ENCODE measurements around the gene NR1H2.

DNA sequence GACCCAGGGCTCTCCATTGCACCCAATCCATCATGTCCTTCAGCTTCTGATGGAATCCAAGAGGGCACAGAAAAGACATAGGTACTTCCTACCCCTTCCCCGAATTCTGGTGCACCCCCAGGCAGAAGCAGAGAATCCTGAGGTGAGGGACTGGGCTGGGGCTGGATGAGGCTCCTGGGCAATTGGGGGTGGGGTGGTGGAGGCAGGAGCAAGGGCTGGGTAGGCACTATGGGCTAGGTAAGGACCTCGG lies 44.3 kb upstream of the NR1H2 start:
- no peak for TF ChIP-seq CTCF (conservative IDR thresholded peaks at IDR 0.05; ENCODE audit: low read depth in 2 of 2)
- no peak for TF ChIP-seq CREB1 (CRISPR knock-in tag; IDR thresholded peaks at IDR 0.05; ENCODE audit: low read depth)
- TF ChIP-seq EZH2phosphoT487 (IDR thresholded peaks at IDR 0.05; ENCODE audit: unreplicated experiment), result no peak
- no peak for TF ChIP-seq EZH2 (IDR thresholded peaks at IDR 0.05; ENCODE audit: low read depth, unreplicated experiment)
- TF ChIP-seq JUNB (IDR thresholded peaks at IDR 0.05; ENCODE audit: unreplicated experiment), result no peak
- no peak for TF ChIP-seq POLR2AphosphoS5 (IDR thresholded peaks at IDR 0.05; ENCODE audit: low read depth)
- TF ChIP-seq REST (IDR thresholded peaks at IDR 0.05; ENCODE audit: unreplicated experiment), result no peak
- TF ChIP-seq STAT1 (IDR thresholded peaks at IDR 0.05; ENCODE audit: unreplicated experiment), result no peak
- TF ChIP-seq, protein P1, sequence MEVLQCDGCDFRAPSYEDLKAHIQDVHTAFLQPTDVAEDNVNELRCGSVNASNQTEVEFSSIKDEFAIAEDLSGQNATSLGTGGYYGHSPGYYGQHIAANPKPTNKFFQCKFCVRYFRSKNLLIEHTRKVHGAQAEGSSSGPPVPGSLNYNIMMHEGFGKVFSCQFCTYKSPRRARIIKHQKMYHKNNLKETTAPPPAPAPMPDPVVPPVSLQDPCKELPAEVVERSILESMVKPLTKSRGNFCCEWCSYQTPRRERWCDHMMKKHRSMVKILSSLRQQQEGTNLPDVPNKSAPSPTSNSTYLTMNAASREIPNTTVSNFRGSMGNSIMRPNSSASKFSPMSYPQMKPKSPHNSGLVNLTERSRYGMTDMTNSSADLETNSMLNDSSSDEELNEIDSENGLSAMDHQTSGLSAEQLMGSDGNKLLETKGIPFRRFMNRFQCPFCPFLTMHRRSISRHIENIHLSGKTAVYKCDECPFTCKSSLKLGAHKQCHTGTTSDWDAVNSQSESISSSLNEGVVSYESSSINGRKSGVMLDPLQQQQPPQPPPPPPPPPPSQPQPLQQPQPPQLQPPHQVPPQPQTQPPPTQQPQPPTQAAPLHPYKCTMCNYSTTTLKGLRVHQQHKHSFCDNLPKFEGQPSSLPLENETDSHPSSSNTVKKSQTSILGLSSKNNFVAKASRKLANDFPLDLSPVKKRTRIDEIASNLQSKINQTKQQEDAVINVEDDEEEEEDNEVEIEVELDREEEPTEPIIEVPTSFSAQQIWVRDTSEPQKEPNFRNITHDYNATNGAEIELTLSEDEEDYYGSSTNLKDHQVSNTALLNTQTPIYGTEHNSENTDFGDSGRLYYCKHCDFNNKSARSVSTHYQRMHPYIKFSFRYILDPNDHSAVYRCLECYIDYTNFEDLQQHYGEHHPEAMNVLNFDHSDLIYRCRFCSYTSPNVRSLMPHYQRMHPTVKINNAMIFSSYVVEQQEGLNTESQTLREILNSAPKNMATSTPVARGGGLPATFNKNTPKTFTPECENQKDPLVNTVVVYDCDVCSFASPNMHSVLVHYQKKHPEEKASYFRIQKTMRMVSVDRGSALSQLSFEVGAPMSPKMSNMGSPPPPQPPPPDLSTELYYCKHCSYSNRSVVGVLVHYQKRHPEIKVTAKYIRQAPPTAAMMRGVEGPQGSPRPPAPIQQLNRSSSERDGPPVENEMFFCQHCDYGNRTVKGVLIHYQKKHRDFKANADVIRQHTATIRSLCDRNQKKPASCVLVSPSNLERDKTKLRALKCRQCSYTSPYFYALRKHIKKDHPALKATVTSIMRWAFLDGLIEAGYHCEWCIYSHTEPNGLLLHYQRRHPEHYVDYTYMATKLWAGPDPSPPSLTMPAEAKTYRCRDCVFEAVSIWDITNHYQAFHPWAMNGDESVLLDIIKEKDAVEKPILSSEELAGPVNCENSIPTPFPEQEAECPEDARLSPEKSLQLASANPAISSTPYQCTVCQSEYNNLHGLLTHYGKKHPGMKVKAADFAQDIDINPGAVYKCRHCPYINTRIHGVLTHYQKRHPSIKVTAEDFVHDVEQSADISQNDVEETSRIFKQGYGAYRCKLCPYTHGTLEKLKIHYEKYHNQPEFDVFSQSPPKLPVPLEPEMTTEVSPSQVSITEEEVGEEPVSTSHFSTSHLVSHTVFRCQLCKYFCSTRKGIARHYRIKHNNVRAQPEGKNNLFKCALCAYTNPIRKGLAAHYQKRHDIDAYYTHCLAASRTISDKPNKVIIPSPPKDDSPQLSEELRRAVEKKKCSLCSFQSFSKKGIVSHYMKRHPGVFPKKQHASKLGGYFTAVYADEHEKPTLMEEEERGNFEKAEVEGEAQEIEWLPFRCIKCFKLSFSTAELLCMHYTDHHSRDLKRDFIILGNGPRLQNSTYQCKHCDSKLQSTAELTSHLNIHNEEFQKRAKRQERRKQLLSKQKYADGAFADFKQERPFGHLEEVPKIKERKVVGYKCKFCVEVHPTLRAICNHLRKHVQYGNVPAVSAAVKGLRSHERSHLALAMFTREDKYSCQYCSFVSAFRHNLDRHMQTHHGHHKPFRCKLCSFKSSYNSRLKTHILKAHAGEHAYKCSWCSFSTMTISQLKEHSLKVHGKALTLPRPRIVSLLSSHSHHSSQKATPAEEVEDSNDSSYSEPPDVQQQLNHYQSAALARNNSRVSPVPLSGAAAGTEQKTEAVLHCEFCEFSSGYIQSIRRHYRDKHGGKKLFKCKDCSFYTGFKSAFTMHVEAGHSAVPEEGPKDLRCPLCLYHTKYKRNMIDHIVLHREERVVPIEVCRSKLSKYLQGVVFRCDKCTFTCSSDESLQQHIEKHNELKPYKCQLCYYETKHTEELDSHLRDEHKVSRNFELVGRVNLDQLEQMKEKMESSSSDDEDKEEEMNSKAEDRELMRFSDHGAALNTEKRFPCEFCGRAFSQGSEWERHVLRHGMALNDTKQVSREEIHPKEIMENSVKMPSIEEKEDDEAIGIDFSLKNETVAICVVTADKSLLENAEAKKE (CRISPR knock-in tag; IDR thresholded peaks at IDR 0.05), result no peak
- no peak for TF ChIP-seq ETS1 (IDR thresholded peaks at IDR 0.05)
- no peak for TF ChIP-seq ZNF114 (CRISPR knock-in tag; IDR thresholded peaks at IDR 0.05)
- TF ChIP-seq NANOG (IDR thresholded peaks at IDR 0.05; ENCODE audit: borderline replicate concordance), result no peak
- no peak for TF ChIP-seq ZNF331 (CRISPR knock-in tag; IDR thresholded peaks at IDR 0.05; ENCODE audit: low read depth)

All from GM23338 (cell line).